Neural crest cell (in vitro differentiated cells): ENCODE measurements around the gene ZNF536. TPM values are rescaled to one million over a fixed set of nuclear protein-coding genes. Genes with fewer than 3 reads are reported as not detected.

ENCODE experiments used
- DNase-seq: peaks from one replicate; pipeline ENCODE4 v3.0.0; 2021; ENCODE audit warnings: low read depth, mixed read lengths, low spot score
- H3K27ac Mint-ChIP-seq: one replicate; pipeline ENCODE4 v1.8.0; 2021; ENCODE audit warnings: mild to moderate bottlenecking, mixed read lengths; ENCODE audit not compliant: unreplicated experiment
- H3K27me3 Mint-ChIP-seq: 2 replicates; pipeline ENCODE4 v1.8.0; 2021; ENCODE audit warnings: low read depth, mild to moderate bottlenecking, mixed read lengths
- H3K36me3 Mint-ChIP-seq: 2 replicates; pipeline ENCODE4 v1.8.0; 2021; ENCODE audit warnings: low read depth, mild to moderate bottlenecking, mixed read lengths
- H3K4me1 Mint-ChIP-seq: 2 replicates; pipeline ENCODE4 v1.8.0; 2021; ENCODE audit warnings: mixed read lengths
- H3K4me3 Mint-ChIP-seq: one replicate; pipeline ENCODE4 v1.8.0; 2021; ENCODE audit warnings: mild to moderate bottlenecking, mixed read lengths
- H3K9me3 Mint-ChIP-seq: 2 replicates; pipeline ENCODE4 v1.8.0; 2021; ENCODE audit warnings: mixed read lengths
- total RNA-seq: library from RNA; stranded (reverse); gene quantifications from 2 replicates; pipeline ENCODE4 v1.2.1, GENCODE V29; 2021
- TF ChIP-seq, protein P1 (sequence below): fragments of 200-600 bp; sonication (generic); conservative IDR thresholded peaks from 2 replicates; pipeline ENCODE4 v1.5.0; 2021; ENCODE audit warnings: antibody characterized with exemption, mild to moderate bottlenecking

The ZNF536 gene
- total RNA-seq, 1 donor from 2014 or later: 22.0 TPM

DNA sequence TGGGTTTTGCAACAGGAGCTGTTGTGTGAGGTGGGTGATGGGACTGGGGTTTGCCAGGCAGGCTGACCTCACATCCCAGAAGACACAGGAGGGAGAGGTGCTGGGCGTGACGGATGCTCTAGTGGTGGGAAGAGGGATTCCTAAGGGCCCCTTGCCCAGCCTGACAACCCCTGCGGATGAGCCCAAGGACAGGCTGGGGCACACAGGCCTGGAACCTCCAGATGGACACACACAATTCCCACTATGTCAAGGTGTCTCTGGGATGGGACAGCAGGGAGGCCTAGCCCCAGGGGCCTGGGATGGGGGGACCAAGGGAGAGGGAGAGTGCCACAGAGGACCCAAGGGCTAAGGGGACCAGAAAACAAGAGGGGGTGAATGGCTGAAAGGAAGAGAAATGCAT, 191.5 kb downstream of the ZNF536 start:
- H3K27me3 Mint-ChIP-seq: peaks cover 5% of the 10 kb centered on the region
- H3K4me1 Mint-ChIP-seq: peaks cover 25% of the 10 kb centered on the region
- H3K9me3 Mint-ChIP-seq: no peaks in the 10 kb centered on the region
- no peak overlapping the region for H3K4me3 Mint-ChIP-seq
- no peak for DNase-seq
- H3K27ac Mint-ChIP-seq: no peak overlapping the region
- no peaks in the 10 kb centered on the region for H3K36me3 Mint-ChIP-seq
- TF ChIP-seq, protein P1, sequence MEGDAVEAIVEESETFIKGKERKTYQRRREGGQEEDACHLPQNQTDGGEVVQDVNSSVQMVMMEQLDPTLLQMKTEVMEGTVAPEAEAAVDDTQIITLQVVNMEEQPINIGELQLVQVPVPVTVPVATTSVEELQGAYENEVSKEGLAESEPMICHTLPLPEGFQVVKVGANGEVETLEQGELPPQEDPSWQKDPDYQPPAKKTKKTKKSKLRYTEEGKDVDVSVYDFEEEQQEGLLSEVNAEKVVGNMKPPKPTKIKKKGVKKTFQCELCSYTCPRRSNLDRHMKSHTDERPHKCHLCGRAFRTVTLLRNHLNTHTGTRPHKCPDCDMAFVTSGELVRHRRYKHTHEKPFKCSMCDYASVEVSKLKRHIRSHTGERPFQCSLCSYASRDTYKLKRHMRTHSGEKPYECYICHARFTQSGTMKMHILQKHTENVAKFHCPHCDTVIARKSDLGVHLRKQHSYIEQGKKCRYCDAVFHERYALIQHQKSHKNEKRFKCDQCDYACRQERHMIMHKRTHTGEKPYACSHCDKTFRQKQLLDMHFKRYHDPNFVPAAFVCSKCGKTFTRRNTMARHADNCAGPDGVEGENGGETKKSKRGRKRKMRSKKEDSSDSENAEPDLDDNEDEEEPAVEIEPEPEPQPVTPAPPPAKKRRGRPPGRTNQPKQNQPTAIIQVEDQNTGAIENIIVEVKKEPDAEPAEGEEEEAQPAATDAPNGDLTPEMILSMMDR: no peak

DNA sequence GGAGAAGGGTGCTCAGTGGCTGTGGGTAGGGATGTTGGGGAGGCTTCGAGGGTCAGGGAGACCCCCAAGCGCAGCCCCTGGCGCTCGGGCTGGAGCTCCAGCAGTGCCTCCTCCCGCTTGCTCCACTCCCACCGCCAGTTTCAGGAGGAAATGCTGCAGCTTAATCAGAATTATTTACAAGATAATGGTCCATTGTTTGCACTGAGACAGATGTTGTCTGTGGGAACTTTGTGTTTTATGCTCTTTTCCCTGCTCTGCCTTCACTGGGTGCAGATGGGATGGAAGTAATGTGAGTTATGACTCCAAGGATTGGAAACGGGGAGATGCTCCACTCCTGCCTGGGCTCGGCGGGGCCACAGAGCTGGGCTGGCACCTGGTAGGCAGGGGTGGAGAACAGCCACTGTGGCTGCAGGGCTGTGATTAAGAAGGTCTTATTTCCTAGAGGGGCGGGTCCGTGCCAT, 192.4 kb downstream of the ZNF536 start:
- no peak for DNase-seq

DNA sequence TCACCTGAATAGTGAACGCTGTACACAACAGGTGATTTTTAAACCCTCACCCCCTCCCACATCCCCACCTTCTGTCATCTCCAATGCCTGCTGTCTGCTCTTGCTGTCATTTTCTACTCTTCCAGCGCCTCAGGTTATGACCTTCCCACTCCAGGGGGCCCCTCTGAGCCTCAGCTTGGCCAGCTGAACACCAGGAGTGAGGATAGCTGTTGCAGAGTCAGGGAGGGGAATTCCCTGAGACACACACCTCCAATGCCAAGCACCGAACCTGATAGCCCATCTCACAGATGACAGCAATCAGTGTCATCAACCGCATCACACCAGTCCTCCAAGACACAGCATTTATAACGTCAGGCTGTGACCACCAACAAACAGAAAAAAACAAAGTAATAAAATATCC, 193.5 kb downstream of the ZNF536 start:
- Mint-ChIP-seq H3K4me1 (peaks cover 23% of the 10 kb centered on the region), H3K4me3 (no peak overlapping the region), H3K36me3 (no peaks in the 10 kb centered on the region), H3K27me3 (peaks cover under 1% of the 10 kb centered on the region), H3K9me3 (no peaks in the 10 kb centered on the region), H3K27ac (peak overlapping the region; percentile 78)
- DNase-seq: no peak
- TF ChIP-seq, protein P1: no peak

More for the DNA sequence above, 192.4 kb downstream of the ZNF536 start:
- H3K36me3 Mint-ChIP-seq: no peaks in the 10 kb centered on the region
- TF ChIP-seq, protein P1: no peak
- H3K27me3 Mint-ChIP-seq: peaks cover 5% of the 10 kb centered on the region
- peaks cover 23% of the 10 kb centered on the region for H3K4me1 Mint-ChIP-seq
- H3K4me3 Mint-ChIP-seq: no peak overlapping the region
- no peaks in the 10 kb centered on the region for H3K9me3 Mint-ChIP-seq
- H3K27ac Mint-ChIP-seq: no peak overlapping the region

DNA sequence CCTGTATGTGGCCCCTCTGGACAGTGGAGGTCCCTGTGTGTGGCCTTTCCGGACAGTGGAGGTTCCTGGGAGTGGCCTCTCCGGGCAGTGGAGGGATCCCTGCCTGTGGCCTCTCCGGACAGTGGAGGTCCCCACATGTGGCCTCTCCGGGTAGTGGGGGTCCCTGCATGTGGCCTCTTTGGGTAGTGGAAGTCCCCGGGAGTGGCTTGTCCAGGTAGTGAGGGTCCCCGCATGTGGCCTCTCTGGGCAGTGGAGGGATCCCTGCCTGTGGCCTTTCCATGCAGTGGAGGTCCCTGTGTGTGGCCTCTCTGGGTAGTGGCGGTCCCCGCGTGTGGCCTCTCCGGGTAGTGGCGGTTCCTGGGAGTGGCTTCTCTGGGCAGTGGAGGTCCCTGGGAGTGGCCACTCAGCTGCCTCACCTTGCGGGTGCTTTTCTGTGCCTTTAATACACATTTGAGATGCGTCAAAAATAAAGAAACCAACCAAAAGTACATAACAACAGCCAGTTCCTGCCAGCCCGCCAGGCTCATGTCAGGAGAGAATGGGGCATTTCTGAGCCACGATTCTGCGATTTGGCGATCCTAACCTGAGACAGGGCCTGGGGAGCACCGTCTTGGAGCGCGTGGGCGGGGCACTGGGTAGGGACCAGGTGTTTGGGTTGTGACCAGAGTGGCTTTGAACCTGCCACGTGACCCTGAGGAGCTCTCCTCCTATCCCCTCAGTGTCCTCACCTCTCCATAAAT, 194.7 kb downstream of the ZNF536 start:
- no peaks in the 10 kb centered on the region for H3K27me3 Mint-ChIP-seq
- TF ChIP-seq, protein P1: no peak
- no peaks in the 10 kb centered on the region for H3K36me3 Mint-ChIP-seq
- DNase-seq: no peak
- peaks cover 29% of the 10 kb centered on the region for H3K4me1 Mint-ChIP-seq
- peak overlapping the region; percentile 43 for H3K27ac Mint-ChIP-seq
- H3K9me3 Mint-ChIP-seq: no peaks in the 10 kb centered on the region
- H3K4me3 Mint-ChIP-seq: no peak overlapping the region

DNA sequence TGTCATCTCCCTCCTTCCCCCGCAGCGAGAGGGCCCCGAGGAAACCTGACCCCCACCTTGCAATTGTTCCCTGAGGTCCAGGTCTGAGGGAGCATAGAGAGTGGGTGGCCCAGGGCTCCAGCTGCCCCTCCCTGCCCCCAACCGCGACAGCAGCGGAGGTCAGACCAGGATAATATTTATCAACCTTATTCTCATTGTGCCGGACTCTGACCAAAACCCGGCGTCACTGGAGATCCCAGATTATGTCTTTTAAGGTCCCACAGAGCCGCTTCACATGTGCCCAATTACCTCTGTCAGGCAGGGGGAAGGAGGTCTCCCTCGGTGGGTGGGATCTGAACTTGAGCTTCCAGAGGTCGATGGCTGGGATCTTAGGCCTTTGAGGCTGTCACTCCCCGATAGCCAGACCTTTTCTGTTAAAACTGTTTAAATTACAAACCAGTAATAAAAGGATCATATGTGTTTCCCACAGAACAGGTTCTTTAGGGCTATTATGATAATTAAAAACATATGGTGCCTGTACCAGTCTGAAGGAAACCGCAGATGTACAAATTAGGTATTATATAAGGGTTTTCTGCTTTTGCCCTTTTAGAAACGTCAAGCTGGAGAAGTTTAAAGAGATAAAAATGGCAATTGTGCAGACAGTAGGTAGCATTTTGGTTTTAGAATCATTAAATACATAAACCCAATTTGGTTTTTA, 195.5 kb downstream of the ZNF536 start:
- H3K36me3 Mint-ChIP-seq: no peaks in the 10 kb centered on the region
- no peaks in the 10 kb centered on the region for H3K27me3 Mint-ChIP-seq
- no peak overlapping the region for H3K4me3 Mint-ChIP-seq
- peak overlapping the region; percentile 43 for H3K27ac Mint-ChIP-seq
- peaks cover 29% of the 10 kb centered on the region for H3K4me1 Mint-ChIP-seq
- TF ChIP-seq, protein P1: no peak
- DNase-seq: no peak
- H3K9me3 Mint-ChIP-seq: no peaks in the 10 kb centered on the region
